HG03066 (cell line): ENCODE results near the gene DAND5.

Experiments
- ATAC-seq: cut with Tn5 transposase; IDR thresholded peaks from one replicate; pipeline ENCODE4 v1.9.1; 2021; ENCODE audit warnings: low read depth; ENCODE audit not compliant: unreplicated experiment

Gene DAND5

GRCh38 chr19:13019332-13019731 is 50.0 kb downstream of the DAND5 start:
- ATAC-seq, result no peak

- ATAC-seq, result no peak
Observed at GRCh38 chr19:13020002-13020414, 50.6 kb downstream of the DAND5 start.

GRCh38 chr19:13022111-13022858 is 52.9 kb downstream of the DAND5 start:
- ATAC-seq, result no peak

- ATAC-seq, result no peak
Observed at GRCh38 chr19:13022859-13023636, 53.7 kb downstream of the DAND5 start.

GRCh38 chr19:13023656-13024055 is 54.3 kb downstream of the DAND5 start:
- ATAC-seq, result no peak
